ENCODE results near the gene SUSD6. TPM values are rescaled to one million over a fixed set of nuclear protein-coding genes. Genes with fewer than 3 reads are reported as not detected.

SUSD6 gene
- total and polyA plus RNA-seq, 2 experiments from 2014 or later: 2.8 to 3.4 TPM

DNA sequence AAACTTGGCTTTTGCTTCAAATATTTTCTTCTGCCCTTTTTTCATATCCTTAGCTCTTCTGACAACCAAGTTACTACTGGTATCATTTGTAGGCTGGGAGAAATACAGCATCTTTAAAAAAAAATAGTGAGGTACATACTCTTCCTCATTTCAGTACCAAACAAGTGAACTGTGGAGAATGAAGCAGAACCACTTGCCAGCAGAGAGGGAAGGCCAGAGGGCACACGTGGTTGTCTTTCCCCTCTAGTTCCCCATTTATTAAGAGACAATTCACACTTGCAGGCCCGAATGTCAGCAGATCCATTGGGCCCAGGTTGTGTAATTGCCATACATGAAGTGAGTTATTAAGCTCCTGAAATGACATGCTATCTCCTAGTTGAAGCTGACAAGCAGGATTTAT, 3.2 kb downstream of the SUSD6 start (continued):
- TF ChIP-seq, protein P1, sequence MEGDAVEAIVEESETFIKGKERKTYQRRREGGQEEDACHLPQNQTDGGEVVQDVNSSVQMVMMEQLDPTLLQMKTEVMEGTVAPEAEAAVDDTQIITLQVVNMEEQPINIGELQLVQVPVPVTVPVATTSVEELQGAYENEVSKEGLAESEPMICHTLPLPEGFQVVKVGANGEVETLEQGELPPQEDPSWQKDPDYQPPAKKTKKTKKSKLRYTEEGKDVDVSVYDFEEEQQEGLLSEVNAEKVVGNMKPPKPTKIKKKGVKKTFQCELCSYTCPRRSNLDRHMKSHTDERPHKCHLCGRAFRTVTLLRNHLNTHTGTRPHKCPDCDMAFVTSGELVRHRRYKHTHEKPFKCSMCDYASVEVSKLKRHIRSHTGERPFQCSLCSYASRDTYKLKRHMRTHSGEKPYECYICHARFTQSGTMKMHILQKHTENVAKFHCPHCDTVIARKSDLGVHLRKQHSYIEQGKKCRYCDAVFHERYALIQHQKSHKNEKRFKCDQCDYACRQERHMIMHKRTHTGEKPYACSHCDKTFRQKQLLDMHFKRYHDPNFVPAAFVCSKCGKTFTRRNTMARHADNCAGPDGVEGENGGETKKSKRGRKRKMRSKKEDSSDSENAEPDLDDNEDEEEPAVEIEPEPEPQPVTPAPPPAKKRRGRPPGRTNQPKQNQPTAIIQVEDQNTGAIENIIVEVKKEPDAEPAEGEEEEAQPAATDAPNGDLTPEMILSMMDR (conservative IDR thresholded peaks at IDR 0.05; ENCODE audit: low read depth in 2 of 2): no peak
- TF ChIP-seq CREB1 (CRISPR knock-in tag; IDR thresholded peaks at IDR 0.05; ENCODE audit: low read depth) (no peak), ZNF331 (CRISPR knock-in tag; IDR thresholded peaks at IDR 0.05; ENCODE audit: low read depth) (no peak), POLR2AphosphoS5 (IDR thresholded peaks at IDR 0.05; ENCODE audit: low read depth) (no peak), ZNF114 (CRISPR knock-in tag; IDR thresholded peaks at IDR 0.05) (no peak)

DNA sequence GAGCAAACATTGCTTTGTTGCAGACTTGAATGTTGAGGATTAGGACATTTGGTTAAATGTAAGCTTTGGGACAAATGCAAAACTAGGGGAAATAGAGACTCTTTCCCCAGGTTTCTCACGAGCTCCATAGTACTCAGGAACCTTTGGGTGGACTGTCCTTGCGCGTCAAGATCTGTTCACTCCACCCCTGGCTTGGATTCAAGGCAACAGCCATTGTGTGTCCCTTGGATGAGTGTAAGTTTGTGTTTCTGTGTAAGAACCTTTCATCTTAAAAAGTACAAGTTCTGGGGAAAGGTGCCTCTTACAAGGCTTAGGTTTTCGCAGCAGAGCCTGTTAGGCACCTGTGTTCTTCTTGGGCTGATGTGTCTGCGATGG, 3.7 kb downstream of the SUSD6 start:
- DNase-seq (ENCODE audit: low spot score): no peak
- Mint-ChIP-seq H3K27ac (no peak overlapping the region), H3K36me3 (ENCODE audit: low read depth) (no peaks in the 10 kb centered on the region; the same call in 2 of the 3 replicates), H3K9me3 (no peaks in the 10 kb centered on the region), H3K4me1 (peaks cover 35% of the 10 kb centered on the region), H3K27me3 (ENCODE audit: insufficient read depth, low read depth, poor library complexity) (peaks cover 12% of the 10 kb centered on the region), H3K4me3 (no peak overlapping the region)
- H3K4me1 ChIP-seq (ENCODE audit: insufficient read depth): peaks cover 13% of the 10 kb centered on the region
- H4K20me1 ChIP-seq (replicated peaks; ENCODE audit: insufficient read depth): no peaks in the 10 kb centered on the region
- no peak overlapping the region for H3K27ac ChIP-seq (ENCODE audit: low read depth)
- H3F3A ChIP-seq (replicated peaks; ENCODE audit: low read depth): no peaks in the 10 kb centered on the region; the same call in 1 of the 2 replicates
- H3K4me3 ChIP-seq: no peak overlapping the region
- H3K27me3 ChIP-seq (ENCODE audit: insufficient read depth): peaks cover 19% of the 10 kb centered on the region
- TF ChIP-seq, protein P1 (conservative IDR thresholded peaks at IDR 0.05; ENCODE audit: low read depth in 2 of 2): no peak
- TF ChIP-seq CREB1 (CRISPR knock-in tag; IDR thresholded peaks at IDR 0.05; ENCODE audit: low read depth) (no peak), POLR2AphosphoS5 (IDR thresholded peaks at IDR 0.05; ENCODE audit: low read depth) (no peak), ZNF114 (CRISPR knock-in tag; IDR thresholded peaks at IDR 0.05) (no peak), EZH2phosphoT487 (IDR thresholded peaks at IDR 0.05; ENCODE audit: unreplicated experiment) (no peak), JUNB (IDR thresholded peaks at IDR 0.05; ENCODE audit: unreplicated experiment) (no peak), STAT1 (IDR thresholded peaks at IDR 0.05; ENCODE audit: unreplicated experiment) (no peak)
- TF ChIP-seq, protein P2, sequence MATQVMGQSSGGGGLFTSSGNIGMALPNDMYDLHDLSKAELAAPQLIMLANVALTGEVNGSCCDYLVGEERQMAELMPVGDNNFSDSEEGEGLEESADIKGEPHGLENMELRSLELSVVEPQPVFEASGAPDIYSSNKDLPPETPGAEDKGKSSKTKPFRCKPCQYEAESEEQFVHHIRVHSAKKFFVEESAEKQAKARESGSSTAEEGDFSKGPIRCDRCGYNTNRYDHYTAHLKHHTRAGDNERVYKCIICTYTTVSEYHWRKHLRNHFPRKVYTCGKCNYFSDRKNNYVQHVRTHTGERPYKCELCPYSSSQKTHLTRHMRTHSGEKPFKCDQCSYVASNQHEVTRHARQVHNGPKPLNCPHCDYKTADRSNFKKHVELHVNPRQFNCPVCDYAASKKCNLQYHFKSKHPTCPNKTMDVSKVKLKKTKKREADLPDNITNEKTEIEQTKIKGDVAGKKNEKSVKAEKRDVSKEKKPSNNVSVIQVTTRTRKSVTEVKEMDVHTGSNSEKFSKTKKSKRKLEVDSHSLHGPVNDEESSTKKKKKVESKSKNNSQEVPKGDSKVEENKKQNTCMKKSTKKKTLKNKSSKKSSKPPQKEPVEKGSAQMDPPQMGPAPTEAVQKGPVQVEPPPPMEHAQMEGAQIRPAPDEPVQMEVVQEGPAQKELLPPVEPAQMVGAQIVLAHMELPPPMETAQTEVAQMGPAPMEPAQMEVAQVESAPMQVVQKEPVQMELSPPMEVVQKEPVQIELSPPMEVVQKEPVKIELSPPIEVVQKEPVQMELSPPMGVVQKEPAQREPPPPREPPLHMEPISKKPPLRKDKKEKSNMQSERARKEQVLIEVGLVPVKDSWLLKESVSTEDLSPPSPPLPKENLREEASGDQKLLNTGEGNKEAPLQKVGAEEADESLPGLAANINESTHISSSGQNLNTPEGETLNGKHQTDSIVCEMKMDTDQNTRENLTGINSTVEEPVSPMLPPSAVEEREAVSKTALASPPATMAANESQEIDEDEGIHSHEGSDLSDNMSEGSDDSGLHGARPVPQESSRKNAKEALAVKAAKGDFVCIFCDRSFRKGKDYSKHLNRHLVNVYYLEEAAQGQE (IDR thresholded peaks at IDR 0.05; ENCODE audit: unreplicated experiment): no peak
- no peaks in the 10 kb centered on the region for H3K79me2 ChIP-seq (replicated peaks; ENCODE audit: insufficient read depth)
- no peak overlapping the region for H2AFZ ChIP-seq
- no peak for ATAC-seq
- H3K9me2 ChIP-seq (ENCODE audit: insufficient read depth): no peaks in the 10 kb centered on the region
- no peaks in the 10 kb centered on the region for H3K36me3 ChIP-seq (ENCODE audit: insufficient read depth)
- H3K4me2 ChIP-seq: no peak overlapping the region

All from GM23338 (cell line).